Measurements from ENCODE around the gene EXOC6B.
"Not testable (repeated sequence)": the region's sequence is repeated elsewhere in the genome, so short reads cannot be mapped to it uniquely, and the experiment has no call there.

GRCh38 chr2:72535586-72535985 lies 290.2 kb downstream of the EXOC6B start:
- not testable (repeated sequence) for TF ChIP-seq CTCF, POLR2A (IDR thresholded peaks at IDR 0.05)

Measured in body of pancreas (tissue), 4 donors.